Measurements from ENCODE around the gene ZNF365.
"Not testable (repeated sequence)": the region's sequence is repeated elsewhere in the genome, so short reads cannot be mapped to it uniquely, and the experiment has no call there.

Gene ZNF365

GRCh38 chr10:62377966-62378365 lies 3.8 kb downstream of the ZNF365 start:
- no peak for DNase-seq

DNA sequence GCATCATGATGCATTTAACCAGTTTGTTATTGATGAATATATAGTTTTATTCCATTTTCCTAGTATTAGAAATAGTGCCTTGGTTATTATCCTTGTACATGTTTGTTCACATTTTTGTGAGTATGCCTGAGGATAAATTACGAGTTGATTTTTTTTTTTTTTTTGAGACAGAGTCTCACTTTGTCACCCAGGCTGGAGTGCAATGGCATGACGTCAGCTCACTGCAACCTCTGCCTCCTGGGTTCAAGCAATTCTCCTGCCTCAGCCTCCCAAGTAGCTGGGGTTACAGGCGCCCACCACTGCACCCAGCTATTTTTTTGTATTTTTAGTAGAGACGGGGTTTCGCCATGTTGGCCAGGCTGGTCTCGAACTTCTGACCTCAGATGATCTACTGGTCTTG lies 4.7 kb downstream of the ZNF365 start:
- not testable (repeated sequence) for DNase-seq

- DNase-seq: no peak
Observed at GRCh38 chr10:62379394-62379793, 5.2 kb downstream of the ZNF365 start.

DNA sequence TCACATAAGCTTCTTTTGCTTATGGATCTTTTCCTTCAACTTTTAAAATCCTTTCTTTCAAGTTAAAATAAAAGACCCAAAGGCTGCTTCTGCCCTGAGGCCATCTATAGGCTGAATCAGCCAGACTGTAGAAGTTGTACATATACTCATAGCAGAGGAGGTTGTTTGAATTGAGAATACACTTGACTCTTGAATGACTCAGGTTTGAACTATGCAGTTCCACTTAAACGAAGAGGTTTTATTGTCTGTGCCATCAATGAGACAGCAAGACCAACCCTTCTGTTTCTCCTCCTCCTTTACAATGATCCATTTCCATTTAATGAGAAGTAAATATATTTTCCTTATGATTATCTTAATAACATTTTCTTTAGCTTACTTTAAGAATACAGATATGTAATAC lies 5.8 kb downstream of the ZNF365 start:
- no peak for DNase-seq

DNA sequence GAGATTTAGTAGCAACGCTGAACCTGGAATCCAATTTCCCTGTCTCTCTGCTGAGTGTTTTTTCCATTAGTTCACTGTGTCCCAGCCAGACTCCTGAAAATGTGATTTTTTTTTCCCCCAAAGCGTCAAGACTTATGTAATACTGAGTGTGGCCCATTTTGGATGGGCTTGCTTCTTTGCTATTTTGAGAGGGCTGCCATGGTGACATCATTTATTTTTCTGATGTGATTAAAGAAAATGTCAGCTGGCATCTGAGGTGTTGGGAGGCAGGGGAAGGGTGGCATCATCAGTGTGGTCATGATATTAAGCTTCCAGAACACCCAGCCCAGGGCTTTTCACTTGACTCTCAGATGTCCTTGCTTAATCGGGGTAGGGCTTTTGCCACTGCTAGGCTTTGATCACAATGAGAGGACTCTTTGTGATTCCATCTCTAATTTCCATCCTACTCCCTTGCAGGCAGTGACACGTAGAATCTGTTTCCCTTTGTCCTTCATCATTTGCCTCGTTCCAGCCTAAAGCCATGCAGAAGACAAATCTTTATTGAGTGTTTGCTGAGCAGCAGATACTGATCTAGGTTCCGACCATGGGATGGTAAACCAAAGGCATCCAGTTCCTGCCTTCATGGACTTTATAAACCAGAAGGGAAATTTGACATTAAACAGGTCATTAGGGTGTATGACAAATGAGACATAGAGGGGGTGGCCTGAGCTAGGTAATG lies 7.4 kb downstream of the ZNF365 start:
- no peak for DNase-seq

- no peak for DNase-seq
Observed at GRCh38 chr10:62382831-62383230, 8.7 kb downstream of the ZNF365 start.

DNA sequence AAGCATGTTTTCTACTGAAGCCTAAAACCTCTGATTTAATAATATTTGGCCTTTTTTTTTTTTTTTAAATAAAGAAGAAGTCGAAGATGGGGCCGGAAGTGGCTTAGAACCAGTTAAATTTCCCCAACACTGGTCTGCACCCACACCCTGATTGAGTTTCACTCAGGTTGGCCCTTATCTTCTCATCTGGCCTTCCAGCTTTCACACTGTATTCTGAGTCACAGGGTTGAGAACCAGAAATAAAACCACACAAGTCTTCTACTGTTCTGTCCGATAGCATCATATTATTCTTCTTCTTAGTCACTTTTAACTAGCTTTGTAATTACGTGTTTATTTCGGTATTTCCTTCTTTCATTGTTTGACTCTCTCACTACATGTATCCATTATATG lies 9.9 kb downstream of the ZNF365 start:
- DNase-seq: peak; percentile 9

DNA sequence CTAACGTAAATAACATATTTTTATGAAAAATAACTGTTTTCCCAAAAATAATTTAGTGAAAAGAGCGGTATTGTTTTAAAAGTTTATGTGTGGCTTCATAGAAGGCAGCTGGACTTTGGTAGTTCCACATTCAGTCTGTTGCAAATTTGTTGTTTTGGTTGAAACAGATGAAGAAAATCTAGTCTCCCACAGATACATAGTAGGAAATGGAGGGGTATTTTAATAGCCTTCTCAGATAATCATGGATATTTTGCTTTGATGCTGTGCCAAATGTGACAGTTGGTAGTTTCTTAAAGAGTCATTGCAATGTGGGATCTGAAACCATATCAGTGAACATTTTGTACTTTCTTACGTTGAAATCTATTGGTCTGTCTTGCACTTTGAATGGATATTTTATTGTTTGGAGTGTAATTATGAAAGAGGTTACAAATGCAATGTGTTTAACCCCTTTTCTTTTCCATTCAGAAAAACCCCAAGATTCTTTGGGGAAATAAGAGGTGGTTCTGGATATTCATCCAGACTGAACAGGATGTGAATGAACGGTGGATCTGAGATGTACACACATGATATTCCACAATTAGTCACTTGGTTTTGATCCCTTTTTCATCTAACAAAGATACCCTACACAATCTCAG lies 10.4 kb downstream of the ZNF365 start:
- no peak for DNase-seq

DNA sequence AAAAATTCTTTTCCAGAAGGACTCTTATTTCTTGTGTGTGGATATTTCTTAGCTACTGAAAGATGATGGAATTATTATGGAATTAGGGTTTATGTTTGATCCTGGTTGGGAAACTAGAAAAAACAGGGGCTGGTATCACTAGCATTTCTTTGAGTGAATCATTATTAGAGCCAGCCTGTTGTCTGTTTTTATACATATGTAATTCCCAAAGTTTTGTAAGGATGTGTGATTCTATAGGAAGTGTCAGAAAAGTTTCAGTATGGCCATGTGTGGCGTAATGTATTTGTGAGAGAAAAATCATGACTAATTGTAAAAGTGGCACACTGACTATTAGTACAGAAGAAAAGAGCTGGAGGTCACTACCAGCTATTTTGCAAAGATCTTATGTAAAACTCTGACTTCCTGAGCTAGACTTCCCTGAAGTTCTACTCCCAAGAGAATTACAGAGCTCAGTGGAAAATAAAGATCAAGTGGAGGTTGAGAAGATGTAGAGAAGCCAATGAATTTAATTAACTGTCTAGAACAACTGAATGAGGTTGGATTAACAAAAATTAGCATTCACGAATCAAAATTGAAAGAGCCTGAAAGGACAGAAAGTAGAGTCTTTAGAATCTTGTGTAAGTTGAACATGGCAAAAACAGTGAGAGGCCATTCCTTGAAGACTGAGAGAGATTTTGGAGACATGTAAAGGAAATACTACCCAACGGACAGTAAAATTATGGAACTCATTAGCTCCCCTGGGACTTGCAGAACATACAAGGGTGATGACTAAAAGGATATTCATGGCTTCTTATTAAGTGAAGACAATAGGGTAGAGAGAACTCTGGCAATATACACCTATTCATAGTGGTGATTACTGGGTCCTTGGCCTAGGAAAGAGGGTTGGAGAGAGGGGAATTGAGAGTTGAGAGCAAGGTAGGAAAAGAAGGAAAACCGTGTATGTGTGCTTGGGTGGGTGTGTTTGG lies 12.5 kb downstream of the ZNF365 start:
- DNase-seq: no peak

- no peak for DNase-seq
Observed at GRCh38 chr10:62388328-62388727, 14.2 kb downstream of the ZNF365 start.

- no peak for DNase-seq
Observed at GRCh38 chr10:62390497-62391176, 16.5 kb downstream of the ZNF365 start.

DNA sequence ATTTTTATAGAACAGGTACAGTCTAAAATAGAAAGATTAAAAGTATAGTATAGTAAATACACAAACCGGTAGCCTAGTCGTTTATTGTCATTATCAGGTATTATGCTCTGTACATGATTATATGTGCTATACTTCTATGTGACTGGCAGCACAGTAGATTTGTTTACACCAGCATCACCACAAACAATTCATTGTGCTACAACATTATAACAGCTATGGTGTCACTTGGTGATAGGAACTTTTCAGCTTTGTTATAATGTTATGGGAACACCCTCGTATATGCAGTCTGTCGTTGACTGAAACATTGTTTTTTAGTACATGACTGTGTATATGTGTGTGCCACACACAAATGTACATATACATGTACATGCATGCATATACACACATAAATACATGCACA lies 19.1 kb downstream of the ZNF365 start:
- DNase-seq: no peak

DNA sequence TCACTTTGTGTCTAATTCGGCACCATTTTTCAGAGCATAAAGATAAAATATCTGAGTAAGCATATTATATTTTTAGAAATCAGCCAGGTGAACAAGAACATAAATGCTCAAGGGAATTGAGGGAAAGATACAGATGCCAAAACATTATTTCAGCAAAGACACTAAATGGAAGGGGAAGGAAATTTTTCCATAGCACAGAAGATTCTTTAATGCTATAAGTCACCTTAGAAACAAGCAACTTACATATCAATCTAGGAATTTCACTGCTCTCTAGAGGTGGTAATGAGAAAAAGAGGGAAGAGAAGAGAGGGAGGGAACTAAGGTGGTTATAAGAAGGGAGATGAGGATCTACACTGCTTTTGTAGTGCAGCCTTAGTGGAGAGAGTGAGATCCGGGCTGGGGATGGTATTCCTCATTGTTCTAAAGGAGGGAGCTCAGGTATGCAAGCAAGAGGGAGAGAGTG lies 20.4 kb downstream of the ZNF365 start:
- no peak for DNase-seq

GRCh38 chr10:62395892-62396291 lies 21.7 kb downstream of the ZNF365 start:
- no peak for DNase-seq

DNA sequence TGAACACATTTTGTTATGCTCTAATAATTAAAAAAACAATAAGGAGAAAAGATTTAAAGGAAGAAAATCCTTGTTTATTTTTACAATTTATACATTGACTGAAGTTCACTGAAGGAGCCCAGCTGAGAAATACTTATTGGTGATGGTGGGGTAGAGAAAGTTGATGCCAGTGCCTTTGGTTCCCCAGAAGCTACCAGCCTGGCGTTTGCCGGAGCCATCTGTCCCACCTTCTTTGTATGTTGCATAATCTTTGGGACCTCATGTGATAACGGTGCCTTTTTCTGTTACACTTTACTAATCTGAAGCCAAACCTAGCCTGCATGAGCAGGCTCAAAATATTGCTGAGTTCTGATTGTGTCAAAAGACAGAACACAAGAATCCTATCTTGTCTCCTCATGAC lies 22.7 kb downstream of the ZNF365 start:
- DNase-seq: no peak

DNA sequence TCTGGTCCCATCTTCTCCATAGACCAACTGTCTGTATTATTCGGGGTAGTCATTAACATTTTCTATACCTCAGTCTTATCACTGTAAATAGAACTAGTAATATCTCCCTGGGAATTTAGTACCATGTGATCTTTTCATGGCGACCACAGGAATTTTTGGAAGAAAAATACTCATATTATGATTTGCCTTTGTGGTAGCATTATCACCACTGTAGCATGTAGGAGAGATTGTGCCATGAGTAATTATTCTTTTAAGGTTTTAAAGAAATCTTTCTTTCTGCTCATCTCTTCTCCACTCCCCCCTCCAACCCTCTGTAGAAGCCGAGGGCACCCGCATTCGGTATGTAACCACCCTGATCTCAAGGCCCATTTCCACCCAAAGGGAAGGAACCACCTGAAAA lies 25.0 kb downstream of the ZNF365 start:
- DNase-seq: no peak

DNA sequence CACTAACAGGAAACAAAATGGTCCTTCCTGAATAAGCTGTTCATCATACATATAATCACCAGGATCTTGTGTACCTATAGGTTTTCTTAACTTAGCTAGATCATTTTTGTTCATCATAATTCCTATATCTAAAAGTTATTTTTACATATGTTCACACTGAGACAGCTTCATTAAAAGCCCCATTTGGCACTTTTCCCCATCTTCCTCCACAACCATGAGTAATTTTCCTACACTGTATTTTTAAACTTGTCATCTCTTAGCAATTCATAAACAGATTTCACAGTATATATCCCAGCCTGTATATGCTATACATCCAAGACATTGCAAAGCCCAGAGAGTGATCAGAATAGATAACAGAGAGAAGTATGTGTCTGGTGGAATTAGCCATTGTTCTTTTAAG lies 28.3 kb downstream of the ZNF365 start:
- DNase-seq: no peak

DNA sequence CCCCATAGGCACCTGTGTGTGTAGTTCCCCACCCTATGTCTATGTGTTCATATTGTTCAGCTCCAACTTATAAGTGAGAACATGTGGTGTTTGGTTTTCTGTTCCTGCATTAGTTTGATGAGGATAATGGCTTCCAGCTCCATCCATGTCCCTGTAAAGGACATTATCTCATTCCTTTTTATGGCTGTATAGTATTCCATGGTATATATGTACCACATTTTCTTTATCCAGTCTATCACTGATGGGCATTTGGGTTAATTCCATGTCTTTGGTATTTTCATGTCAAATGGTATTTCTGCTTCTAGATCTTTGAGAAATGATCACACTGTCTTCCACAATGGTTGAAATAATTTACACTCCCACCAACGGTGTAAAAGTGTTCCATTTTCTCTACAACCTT lies 36.4 kb downstream of the ZNF365 start:
- DNase-seq: not testable (repeated sequence)

DNA sequence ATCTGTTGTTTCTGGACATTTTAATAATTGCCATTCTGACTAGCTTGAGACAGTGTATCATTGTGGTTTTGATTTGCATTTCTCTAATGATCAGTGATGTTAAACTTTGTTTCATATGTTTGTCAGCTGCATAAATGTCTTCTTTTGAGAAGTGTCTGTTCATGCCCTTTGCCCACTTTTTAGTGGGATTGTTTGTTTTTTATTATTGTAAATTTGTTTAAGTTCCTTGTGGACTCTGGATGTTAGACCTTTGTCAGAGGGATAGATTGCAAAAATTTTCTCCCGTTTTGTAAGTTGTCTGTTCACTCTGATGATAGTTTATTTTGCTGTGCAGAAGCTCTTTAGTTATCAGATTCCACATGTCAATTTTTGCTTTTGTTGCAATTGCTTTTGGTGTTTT lies 36.8 kb downstream of the ZNF365 start:
- not testable (repeated sequence) for DNase-seq

GRCh38 chr10:62413048-62413447 lies 38.9 kb downstream of the ZNF365 start:
- DNase-seq: no peak

DNA sequence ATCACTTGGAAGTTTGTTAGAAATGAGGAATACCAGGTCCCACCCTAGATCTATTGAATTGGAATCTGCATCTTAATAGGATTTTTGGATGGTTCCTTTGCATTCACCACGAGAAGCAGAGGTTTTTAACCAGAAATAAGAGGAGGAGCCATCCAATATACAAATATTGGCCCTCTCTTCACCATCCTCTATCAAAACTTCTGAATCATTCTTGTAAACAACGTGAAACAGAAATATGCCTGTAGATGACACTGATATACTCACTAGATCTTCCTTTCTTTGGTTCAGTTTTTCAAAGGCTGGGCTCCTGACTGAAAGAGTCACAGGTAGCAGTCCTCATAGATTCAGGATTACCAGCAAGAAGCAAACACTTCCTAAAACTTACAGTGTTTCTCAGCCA lies 39.5 kb downstream of the ZNF365 start:
- DNase-seq: no peak

DNA sequence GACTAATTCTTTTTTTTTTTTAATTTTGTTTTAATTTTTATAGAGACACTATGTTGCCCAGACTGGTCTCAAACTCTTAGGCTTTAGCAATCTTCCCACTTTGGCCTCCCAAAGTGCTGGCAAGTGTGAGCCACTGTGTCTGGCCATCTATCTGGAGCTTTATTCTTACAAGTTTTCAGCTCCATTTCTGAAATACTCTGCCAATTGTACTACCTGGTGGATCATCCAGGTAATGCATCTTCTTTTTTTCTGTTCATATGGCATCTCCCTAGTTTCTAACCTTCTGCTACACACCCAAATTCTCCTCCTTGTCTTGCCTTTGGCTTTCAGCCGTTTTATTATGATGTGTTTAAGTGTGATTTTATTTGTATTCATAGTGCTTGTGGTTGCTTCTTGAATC lies 40.2 kb downstream of the ZNF365 start:
- DNase-seq: no peak

DNA sequence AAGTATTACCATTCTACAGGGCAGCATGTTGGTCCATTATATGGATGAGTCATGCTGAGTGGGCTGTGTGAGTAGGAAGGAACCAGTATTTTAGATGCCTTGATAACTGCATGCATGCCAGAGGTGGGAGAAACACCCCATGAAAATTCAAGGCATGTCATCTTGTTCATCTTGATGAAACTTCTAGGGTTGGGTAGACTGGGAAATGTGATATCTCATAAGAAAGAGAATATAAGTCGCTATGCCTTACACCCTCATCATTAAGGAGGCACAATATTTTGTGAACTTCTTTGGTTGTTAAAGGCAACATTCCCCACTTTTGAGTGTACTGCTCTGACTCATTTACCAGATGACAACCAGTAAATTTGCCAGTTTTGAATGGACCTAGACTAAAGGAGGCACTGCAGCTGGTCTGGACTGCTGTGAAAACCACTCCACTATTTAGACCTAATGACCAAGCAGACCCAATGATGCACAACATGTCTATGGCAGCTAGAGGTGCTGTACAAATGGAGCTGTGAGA lies 48.0 kb downstream of the ZNF365 start:
- DNase-seq: no peak

All from hematopoietic multipotent progenitor cell treated with erythropoietin and hydrocortisone succinate and interleukin-3 and kit ligand, for 8 days (in vitro differentiated cells).